Fibroblast of skin of scalp (primary cell): ENCODE measurements around the gene SLC25A48.

ENCODE experiments used
- DNase-seq: peaks from one replicate; pipeline ENCODE4 v3.0.0-alpha.2; 2013

The SLC25A48 gene

GRCh38 chr5:135883441-135883840 is 49.0 kb downstream of the SLC25A48 start:
- no peak for DNase-seq

GRCh38 chr5:135885031-135885430 is 50.6 kb downstream of the SLC25A48 start:
- no peak for DNase-seq

- DNase-seq = no peak
Measured at GRCh38 chr5:135886136-135886535, 51.7 kb downstream of the SLC25A48 start.

GRCh38 chr5:135887447-135887864 is 53.0 kb downstream of the SLC25A48 start:
- DNase-seq = peak; percentile 71

- peak; percentile 36 for DNase-seq
Measured at GRCh38 chr5:135887881-135888614, 53.6 kb downstream of the SLC25A48 start.

GRCh38 chr5:135890296-135890695 is 55.8 kb downstream of the SLC25A48 start:
- DNase-seq = no peak

GRCh38 chr5:135890867-135891266 is 56.4 kb downstream of the SLC25A48 start:
- no peak for DNase-seq

GRCh38 chr5:135891268-135891667 is 56.8 kb downstream of the SLC25A48 start:
- DNase-seq = no peak

- DNase-seq = peak; percentile 11
Measured at GRCh38 chr5:135891791-135892190, 57.3 kb downstream of the SLC25A48 start.

- no peak for DNase-seq
Measured at GRCh38 chr5:135894276-135894675, 59.8 kb downstream of the SLC25A48 start.

- no peak for DNase-seq
Measured at GRCh38 chr5:135894789-135895188, 60.3 kb downstream of the SLC25A48 start.

- no peak for DNase-seq
Measured at GRCh38 chr5:135895474-135896006, 61.1 kb downstream of the SLC25A48 start, which contains the start of gene IL9. IL9 (minus strand) TSS chr5:135895841; CDS start chr5:135895816, 25 bp downstream.

GRCh38 chr5:135898651-135899050 is 64.2 kb downstream of the SLC25A48 start:
- no peak for DNase-seq

- DNase-seq = no peak
Measured at GRCh38 chr5:135900276-135900675, 65.8 kb downstream of the SLC25A48 start.

GRCh38 chr5:135901633-135902032 is 67.2 kb downstream of the SLC25A48 start:
- DNase-seq = no peak

- DNase-seq = no peak
Measured at GRCh38 chr5:135905144-135905543, 70.7 kb downstream of the SLC25A48 start.

- no peak for DNase-seq
Measured at GRCh38 chr5:135913713-135914626, 79.5 kb downstream of the SLC25A48 start.

- DNase-seq = no peak
Measured at GRCh38 chr5:135915466-135916001, 81.1 kb downstream of the SLC25A48 start.

GRCh38 chr5:135916638-135917263 is 82.3 kb downstream of the SLC25A48 start:
- DNase-seq = no peak

- DNase-seq = no peak
Measured at GRCh38 chr5:135920199-135920598, 85.7 kb downstream of the SLC25A48 start.

- DNase-seq = peak; percentile 22
Measured at GRCh38 chr5:135921388-135921787, 86.9 kb downstream of the SLC25A48 start.
